Naive B cell (primary cell): ENCODE measurements around the gene CACYBP. TPM values are rescaled to one million over a fixed set of nuclear protein-coding genes. Genes with fewer than 3 reads are reported as not detected.

ENCODE experiments used
- ATAC-seq, 2 donors: fragments of 150-1000 bp; cut with Tn5 transposase; 2 replicates each; pipeline ENCODE4 v1.10.0; 2021; ENCODE audit warnings: low read depth in 2 of 2, mild to moderate bottlenecking in 2 of 2, moderate library complexity in 2 of 2
- DNase-seq: peaks from one replicate; pipeline ENCODE4 v3.0.0; 2022
- H3K27ac Mint-ChIP-seq, 6 donors: one replicate each; pipeline ENCODE4 v1.8.0; 2020 to 2022; ENCODE audit warnings: mild to moderate bottlenecking in 6 of 6, mixed read lengths in 6 of 6, moderate library complexity in 5 of 6, inconsistent platforms in 2 of 6
- H3K27me3 Mint-ChIP-seq, 3 donors: one replicate each; pipeline ENCODE4 v1.8.0; 2021 to 2022; ENCODE audit warnings: mixed read lengths in 3 of 3, mild to moderate bottlenecking in 1 of 3
- H3K36me3 Mint-ChIP-seq, 2 donors: one replicate each; pipeline ENCODE4 v1.8.0; 2020 to 2022; ENCODE audit warnings: mixed read lengths in 2 of 2, inconsistent platforms in 1 of 2, mild to moderate bottlenecking in 1 of 2
- H3K4me1 Mint-ChIP-seq, 3 donors: one replicate each; pipeline ENCODE4 v1.8.0; 2020 to 2022; ENCODE audit warnings: mixed read lengths in 3 of 3, inconsistent platforms in 1 of 3, mild to moderate bottlenecking in 1 of 3, moderate library complexity in 1 of 3
- H3K4me3 Mint-ChIP-seq, 8 donors: one replicate each; pipeline ENCODE4 v1.8.0; 2020 to 2022; ENCODE audit warnings: mild to moderate bottlenecking in 8 of 8, mixed read lengths in 8 of 8, moderate library complexity in 8 of 8, inconsistent platforms in 2 of 8
- H3K9me3 Mint-ChIP-seq, 7 donors: one replicate each; pipeline ENCODE4 v1.8.0; 2020 to 2022; ENCODE audit warnings: mixed read lengths in 7 of 7, mild to moderate bottlenecking in 5 of 7, inconsistent platforms in 2 of 7, moderate library complexity in 1 of 7
- polyA plus RNA-seq, 6 donors: library from polyadenylated mRNA; unstranded; fragments of 300-500 nt; fragmentation: Illumina TruSeq; gene quantifications; one replicate each; pipeline ENCODE4 v1.2.3, GENCODE V29; 2021; ENCODE audit warnings: low read depth in 6 of 6

Gene CACYBP
- polyA plus RNA-seq, 6 donors from 2014 or later, result 107 to 148 (median 140) TPM

GRCh38 chr1:174984952-174985351, 14.8 kb upstream of the CACYBP start:
- peak overlapping the region in 2 of 6 donors; percentile 42 to 47 for H3K27ac Mint-ChIP-seq
- H3K4me3 Mint-ChIP-seq, result no peak overlapping the region
- peaks cover 0 to 2% (median 0%) of the 10 kb centered on the region in 7 donors for H3K9me3 Mint-ChIP-seq
- H3K36me3 Mint-ChIP-seq, result peaks cover 7 to 32% of the 10 kb centered on the region in 2 donors
- DNase-seq (no peak), ATAC-seq (no peak)
- no peaks in the 10 kb centered on the region for H3K27me3 Mint-ChIP-seq
- peaks cover 4 to 11% (median 11%) of the 10 kb centered on the region in 3 donors for H3K4me1 Mint-ChIP-seq

GRCh38 chr1:174988539-174988938, 11.2 kb upstream of the CACYBP start:
- ATAC-seq, result no peak
- H3K9me3 Mint-ChIP-seq, result peaks cover 0 to 2% (median 0%) of the 10 kb centered on the region in 7 donors
- peak overlapping the region in 2 of 6 donors; percentile 15 to 65 for H3K27ac Mint-ChIP-seq
- H3K4me1 Mint-ChIP-seq, result peaks cover 10 to 17% (median 13%) of the 10 kb centered on the region in 3 donors
- H3K36me3 Mint-ChIP-seq, result peaks cover 0 to 7% of the 10 kb centered on the region in 2 donors
- no peaks in the 10 kb centered on the region for H3K27me3 Mint-ChIP-seq
- no peak for DNase-seq
- no peak overlapping the region for H3K4me3 Mint-ChIP-seq

- H3K4me3 Mint-ChIP-seq, result peak overlapping the region in 1 of 8 donors; percentile 18
- no peak for ATAC-seq
Observed at GRCh38 chr1:174988986-174989385, 10.8 kb upstream of the CACYBP start.

GRCh38 chr1:174989536-174990220, 10.1 kb upstream of the CACYBP start:
- ATAC-seq (no peak), DNase-seq (no peak)
- Mint-ChIP-seq H3K27me3 (no peaks in the 10 kb centered on the region), H3K4me3 (peak overlapping the region; percentile 50 to 89 (median 80)), H3K4me1 (peaks cover 10 to 17% (median 13%) of the 10 kb centered on the region in 3 donors), H3K36me3 (peaks cover 0 to 7% of the 10 kb centered on the region in 2 donors), H3K9me3 (peaks cover 0 to under 1% (median 0%) of the 10 kb centered on the region in 7 donors), H3K27ac (peak overlapping the region in 5 of 6 donors; percentile 70 to 98 (median 89))

More at GRCh38 chr1:174988986-174989385, 10.8 kb upstream of the CACYBP start:
- no peak for DNase-seq
- Mint-ChIP-seq H3K27ac (peak overlapping the region in 4 of 6 donors; percentile 1 to 94 (median 62)), H3K9me3 (peaks cover 0 to 2% (median 0%) of the 10 kb centered on the region in 7 donors), H3K4me1 (peaks cover 10 to 17% (median 13%) of the 10 kb centered on the region in 3 donors), H3K36me3 (peaks cover 0 to 7% of the 10 kb centered on the region in 2 donors), H3K27me3 (no peaks in the 10 kb centered on the region)

GRCh38 chr1:174990382-174990999, 9.3 kb upstream of the CACYBP start:
- peak; percentile 20 for DNase-seq
- Mint-ChIP-seq H3K36me3 (peaks cover 0 to 7% of the 10 kb centered on the region in 2 donors), H3K27ac (peak overlapping the region; percentile 83 to 97 (median 93)), H3K27me3 (no peaks in the 10 kb centered on the region), H3K4me3 (peak overlapping the region; percentile 70 to 90 (median 85)), H3K9me3 (no peaks in the 10 kb centered on the region), H3K4me1 (peaks cover 10 to 17% (median 13%) of the 10 kb centered on the region in 3 donors)
- peak; percentile 91 to 95 for ATAC-seq

- no peaks in the 10 kb centered on the region for H3K9me3 Mint-ChIP-seq
- ATAC-seq (no peak), DNase-seq (no peak)
- no peaks in the 10 kb centered on the region for H3K27me3 Mint-ChIP-seq
- no peak overlapping the region for H3K27ac Mint-ChIP-seq
- H3K4me1 Mint-ChIP-seq, result peaks cover 10 to 17% (median 13%) of the 10 kb centered on the region in 3 donors
- no peak overlapping the region for H3K4me3 Mint-ChIP-seq
- peaks cover 0 to 6% of the 10 kb centered on the region in 2 donors for H3K36me3 Mint-ChIP-seq
Observed at GRCh38 chr1:174991473-174991872, 8.3 kb upstream of the CACYBP start.

- Mint-ChIP-seq H3K36me3 (no peaks in the 10 kb centered on the region), H3K9me3 (no peaks in the 10 kb centered on the region), H3K27ac (no peak overlapping the region), H3K27me3 (no peaks in the 10 kb centered on the region), H3K4me1 (peaks cover 11 to 17% (median 12%) of the 10 kb centered on the region in 3 donors), H3K4me3 (no peak overlapping the region)
- no peak for ATAC-seq
- DNase-seq, result no peak
Observed at GRCh38 chr1:174995121-174995520, 4.6 kb upstream of the CACYBP start.

- DNase-seq, result no peak
- Mint-ChIP-seq H3K4me1 (peaks cover 12 to 19% (median 12%) of the 10 kb centered on the region in 3 donors), H3K27me3 (no peaks in the 10 kb centered on the region), H3K4me3 (no peak overlapping the region), H3K36me3 (no peaks in the 10 kb centered on the region), H3K9me3 (no peaks in the 10 kb centered on the region), H3K27ac (no peak overlapping the region)
- ATAC-seq, result no peak
Observed at GRCh38 chr1:174995916-174996315, 3.8 kb upstream of the CACYBP start.

GRCh38 chr1:174996476-174996875, 3.3 kb upstream of the CACYBP start:
- H3K4me3 Mint-ChIP-seq, result no peak overlapping the region
- no peaks in the 10 kb centered on the region for H3K27me3 Mint-ChIP-seq
- peaks cover 16 to 24% (median 18%) of the 10 kb centered on the region in 3 donors for H3K4me1 Mint-ChIP-seq
- H3K9me3 Mint-ChIP-seq, result no peaks in the 10 kb centered on the region
- ATAC-seq, result no peak
- DNase-seq, result no peak
- no peaks in the 10 kb centered on the region for H3K36me3 Mint-ChIP-seq
- H3K27ac Mint-ChIP-seq, result no peak overlapping the region

- Mint-ChIP-seq H3K27me3 (no peaks in the 10 kb centered on the region), H3K27ac (peak overlapping the region in 2 of 6 donors; percentile 13 to 72), H3K9me3 (no peaks in the 10 kb centered on the region), H3K4me1 (peaks cover 17 to 30% (median 23%) of the 10 kb centered on the region in 3 donors), H3K4me3 (peak overlapping the region in 2 of 8 donors; percentile 4 to 13), H3K36me3 (no peaks in the 10 kb centered on the region)
- ATAC-seq (no peak), DNase-seq (no peak)
Observed at GRCh38 chr1:174997041-174997440, 2.7 kb upstream of the CACYBP start.

- DNase-seq (peak; percentile 59), ATAC-seq (peak; percentile 5 to 7)
- H3K4me3 Mint-ChIP-seq, result no peak overlapping the region
- H3K27ac Mint-ChIP-seq, result no peak overlapping the region
- H3K9me3 Mint-ChIP-seq, result no peaks in the 10 kb centered on the region
- no peaks in the 10 kb centered on the region for H3K27me3 Mint-ChIP-seq
- peaks cover 21 to 42% (median 38%) of the 10 kb centered on the region in 3 donors for H3K4me1 Mint-ChIP-seq
- no peaks in the 10 kb centered on the region for H3K36me3 Mint-ChIP-seq
Observed at GRCh38 chr1:174998569-174999215, 1.1 kb upstream of the CACYBP start.

GRCh38 chr1:174999216-174999935, 371 bp upstream of the CACYBP start:
- H3K4me3 Mint-ChIP-seq, result no peak overlapping the region
- DNase-seq, result peak; percentile 96
- H3K27me3 Mint-ChIP-seq, result no peaks in the 10 kb centered on the region
- H3K36me3 Mint-ChIP-seq, result no peaks in the 10 kb centered on the region
- no peak overlapping the region for H3K27ac Mint-ChIP-seq
- peaks cover 21 to 46% (median 38%) of the 10 kb centered on the region in 3 donors for H3K4me1 Mint-ChIP-seq
- H3K9me3 Mint-ChIP-seq, result no peaks in the 10 kb centered on the region
- peak; percentile 73 for ATAC-seq

GRCh38 chr1:175000697-175001187, 995 bp downstream of the CACYBP start:
- no peaks in the 10 kb centered on the region for H3K9me3 Mint-ChIP-seq
- no peak overlapping the region for H3K4me3 Mint-ChIP-seq
- H3K27me3 Mint-ChIP-seq, result no peaks in the 10 kb centered on the region
- H3K27ac Mint-ChIP-seq, result peak overlapping the region in 3 of 6 donors; percentile 5 to 81 (median 41)
- no peaks in the 10 kb centered on the region for H3K36me3 Mint-ChIP-seq
- ATAC-seq, result no peak
- H3K4me1 Mint-ChIP-seq, result peaks cover 21 to 54% (median 38%) of the 10 kb centered on the region in 3 donors
- no peak for DNase-seq
